IPS DF 6.9 (cell line): ENCODE results near the gene GAST.
"Not testable (repeated sequence)": the region's sequence is repeated elsewhere in the genome, so short reads cannot be mapped to it uniquely, and the experiment has no call there.

Source experiments
- DNase-seq: peaks from one replicate; pipeline ENCODE4 v3.0.0-alpha.2; 2013; ENCODE audit warnings: low read depth, low spot score
- H3K27ac ChIP-seq: one replicate; pipeline ENCODE4 v1.5.1; 2013; ENCODE audit warnings: low read length, control low read depth
- H3K27me3 ChIP-seq: 2 replicates; pipeline ENCODE4 v1.6.1; 2013; ENCODE audit warnings: mild to moderate bottlenecking, low read length; ENCODE audit not compliant: control insufficient read depth, insufficient read depth
- H3K36me3 ChIP-seq: 2 replicates; pipeline ENCODE4 v1.6.1; 2013; ENCODE audit warnings: low read length; ENCODE audit not compliant: control insufficient read depth, insufficient read depth
- H3K4me1 ChIP-seq: 2 replicates; pipeline ENCODE4 v1.6.1; 2013; ENCODE audit warnings: low read length; ENCODE audit not compliant: control insufficient read depth, insufficient read depth
- H3K4me3 ChIP-seq: 2 replicates; pipeline ENCODE4 v1.5.1; 2013; ENCODE audit warnings: mild to moderate bottlenecking, low read length
- H3K9me3 ChIP-seq: 2 replicates; pipeline ENCODE4 v1.6.1; 2013; ENCODE audit warnings: low read length, inconsistent platforms; ENCODE audit not compliant: control insufficient read depth, insufficient read depth
- WGBS: extraction: QIAGEN DNeasy Blood & Tissue Kit; methylation state at CpG from one replicate; pipeline ENCODE4 v1.1.7; 2013; ENCODE audit warnings: mixed read lengths, missing lambda C conversion rate; ENCODE audit not compliant: insufficient read length, insufficient coverage; 5-methylcytosine and 5-hydroxymethylcytosine counted together

The GAST gene

GRCh38 chr17:41695134-41695661 is 16.9 kb upstream of the GAST start:
- peaks cover 27% of the 10 kb centered on the region for H3K36me3 ChIP-seq
- no peaks in the 10 kb centered on the region for H3K4me1 ChIP-seq
- no peak overlapping the region for H3K27ac ChIP-seq

GRCh38 chr17:41695954-41696757 is 16.0 kb upstream of the GAST start:
- Histone ChIP-seq H3K27me3 (no peaks in the 10 kb centered on the region), H3K4me3 (no peak overlapping the region), H3K36me3 (peaks cover 19% of the 10 kb centered on the region), H3K4me1 (no peaks in the 10 kb centered on the region), H3K27ac (no peak overlapping the region), H3K9me3 (no peaks in the 10 kb centered on the region; the same call in 1 of the 2 replicates)
- no CpG with 5 or more reads among the region's 11 CpGs for WGBS
- no peak for DNase-seq

More at GRCh38 chr17:41695134-41695661, 16.9 kb upstream of the GAST start:
- no CpG with 5 or more reads among the region's 7 CpGs for WGBS
- H3K4me3 ChIP-seq = no peak overlapping the region
- no peak for DNase-seq
- H3K9me3 ChIP-seq = no peaks in the 10 kb centered on the region; the same call in 1 of the 2 replicates
- no peaks in the 10 kb centered on the region for H3K27me3 ChIP-seq

GRCh38 chr17:41697122-41697962 is 14.8 kb upstream of the GAST start:
- WGBS = no CpG with 5 or more reads among the region's 6 CpGs

GRCh38 chr17:41700843-41701242 is 11.3 kb upstream of the GAST start:
- H3K4me3 ChIP-seq, H3K36me3 ChIP-seq, H3K27ac ChIP-seq, DNase-seq, H3K27me3 ChIP-seq, H3K4me1 ChIP-seq, H3K9me3 ChIP-seq: not testable (repeated sequence)
- WGBS = no CpG with 5 or more reads among the region's 3 CpGs

More at GRCh38 chr17:41697122-41697962, 14.8 kb upstream of the GAST start:
- Histone ChIP-seq H3K4me3 (no peak overlapping the region), H3K27ac (no peak overlapping the region), H3K4me1 (no peaks in the 10 kb centered on the region), H3K9me3 (no peaks in the 10 kb centered on the region; the same call in 1 of the 2 replicates), H3K27me3 (no peaks in the 10 kb centered on the region), H3K36me3 (peaks cover 8% of the 10 kb centered on the region; the same call in 1 of the 2 replicates)
- no peak for DNase-seq

DNA sequence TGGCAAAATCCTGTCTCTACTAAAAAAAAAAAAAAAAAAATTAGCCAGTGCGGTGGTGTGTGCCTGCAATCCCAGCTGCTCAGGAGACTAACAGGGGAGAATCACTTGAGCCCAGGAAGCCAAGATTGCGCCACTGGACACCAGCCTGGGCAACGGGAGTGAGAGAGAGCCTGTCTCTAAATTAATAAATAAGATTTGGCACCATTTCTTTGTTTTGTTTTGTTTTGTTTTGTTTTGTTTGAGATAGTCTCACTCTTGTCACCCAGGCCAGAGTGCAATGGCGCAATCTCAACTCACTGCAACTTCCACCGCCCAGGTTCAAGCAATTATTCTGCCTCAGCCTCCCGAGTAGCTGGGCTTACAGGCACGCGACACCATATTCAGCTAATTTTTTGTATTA is 9.4 kb upstream of the GAST start:
- no peaks in the 10 kb centered on the region for H3K9me3 ChIP-seq
- no peak for DNase-seq
- H3K27me3 ChIP-seq = peaks cover 5% of the 10 kb centered on the region; the same call in 1 of the 2 replicates
- no peak overlapping the region for H3K27ac ChIP-seq
- no peak overlapping the region for H3K4me3 ChIP-seq
- no peaks in the 10 kb centered on the region for H3K36me3 ChIP-seq
- H3K4me1 ChIP-seq = 0 out of 2 replicates have a peak, but pooled peaks cover 2% of the 10 kb centered on the region
- WGBS = no CpG with 5 or more reads among the region's 8 CpGs

- H3K4me3 ChIP-seq = no peak overlapping the region
- no peak for DNase-seq
- no CpG with 5 or more reads among the region's 13 CpGs for WGBS
- 0 out of 2 replicates have a peak, but pooled peaks cover 2% of the 10 kb centered on the region for H3K4me1 ChIP-seq
- no peaks in the 10 kb centered on the region for H3K9me3 ChIP-seq
- no peaks in the 10 kb centered on the region for H3K36me3 ChIP-seq
- no peak overlapping the region for H3K27ac ChIP-seq
- H3K27me3 ChIP-seq = peaks cover 17% of the 10 kb centered on the region; the same call in 1 of the 2 replicates
Measured at GRCh38 chr17:41705271-41705991, 6.7 kb upstream of the GAST start.

GRCh38 chr17:41707803-41708669 is 4.1 kb upstream of the GAST start:
- 0 out of 2 replicates have a peak, but pooled peaks cover 2% of the 10 kb centered on the region for H3K4me1 ChIP-seq
- no peaks in the 10 kb centered on the region for H3K9me3 ChIP-seq
- no peaks in the 10 kb centered on the region for H3K36me3 ChIP-seq
- H3K4me3 ChIP-seq = no peak overlapping the region
- peaks cover 25% of the 10 kb centered on the region; the same call in 1 of the 2 replicates for H3K27me3 ChIP-seq
- WGBS = no CpG with 5 or more reads among the region's 10 CpGs
- H3K27ac ChIP-seq = no peak overlapping the region
- no peak for DNase-seq

DNA sequence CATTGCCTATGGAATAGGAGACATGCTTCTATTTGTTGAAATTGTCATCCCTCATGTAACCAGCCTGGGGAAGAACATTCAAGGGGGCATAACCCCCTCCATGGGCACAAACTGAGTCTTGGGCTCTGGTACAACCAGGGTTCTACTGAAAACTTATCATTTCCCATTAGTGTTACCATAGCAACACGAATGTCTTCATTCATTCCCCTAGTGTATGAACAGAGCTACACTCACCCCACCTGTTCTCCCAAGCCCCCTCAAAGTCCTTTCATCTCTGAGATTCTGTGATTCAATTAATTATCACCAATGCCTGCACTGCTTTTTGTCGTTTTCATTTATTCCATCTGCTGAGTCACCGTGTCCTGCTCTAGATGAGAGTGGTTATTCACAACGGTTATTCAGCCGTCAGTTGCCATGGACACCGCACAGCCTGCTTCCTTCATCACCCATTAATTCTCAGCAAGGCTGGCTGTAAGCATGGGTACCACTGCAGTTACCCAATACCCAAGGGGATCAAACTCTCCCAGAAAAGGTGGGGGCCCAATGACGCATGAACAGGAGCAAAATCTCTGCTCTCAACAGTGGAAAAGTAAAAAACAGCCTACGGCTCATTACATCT is 1.6 kb upstream of the GAST start:
- no peak overlapping the region for H3K4me3 ChIP-seq
- H3K9me3 ChIP-seq = no peaks in the 10 kb centered on the region
- H3K4me1 ChIP-seq = 0 out of 2 replicates have a peak, but pooled peaks cover 2% of the 10 kb centered on the region
- peaks cover 25% of the 10 kb centered on the region; the same call in 1 of the 2 replicates for H3K27me3 ChIP-seq
- H3K36me3 ChIP-seq = no peaks in the 10 kb centered on the region
- no CpG with 5 or more reads among the region's 8 CpGs for WGBS
- no peak overlapping the region for H3K27ac ChIP-seq
- DNase-seq = no peak
